Liver (tissue), 2 donors: ENCODE measurements around the gene FAM90A26.
"Not testable (repeated sequence)": the region's sequence is repeated elsewhere in the genome, so short reads cannot be mapped to it uniquely, and the experiment has no call there.

ENCODE experiments used
- HNF4A ChIP-seq, 2 donors: conservative IDR thresholded peaks; 2 replicates each; pipeline ENCODE4 v1.6.1; 2016; ENCODE audit warnings: antibody characterized with exemption in 2 of 2, mild to moderate bottlenecking in 2 of 2
- RAD21 ChIP-seq, 2 donors: IDR thresholded peaks; 2 replicates each; pipeline ENCODE4 v1.6.1; 2016; ENCODE audit warnings: antibody characterized with exemption in 2 of 2, mild to moderate bottlenecking in 2 of 2
- donor health status: healthy.

GRCh38 chr4:9165990-9166389 lies 4.2 kb upstream of the FAM90A26 start:
- TF ChIP-seq RAD21 (IDR thresholded peaks at IDR 0.05) = peak in 1 of 2 donors; percentile 50
- not testable (repeated sequence) for TF ChIP-seq HNF4A (conservative IDR thresholded peaks at IDR 0.05)
